SK-N-SH (cell line): ENCODE data around the gene FPR2. TPM values are rescaled to one million over a fixed set of nuclear protein-coding genes. Genes with fewer than 3 reads are reported as not detected.

Experiments
- CTCF ChIA-PET: fragments of 300-600, 350-600 bp; formaldehyde crosslinking; extraction: SDS; loops from one replicate; lab custom pipeline; 2021; lab: Yijun Ruan, JAX
- POLR2A ChIA-PET: fragments of 350-600 bp; sonication (Branson Sonifier 250); formaldehyde crosslinking; extraction: SDS; loops from one replicate; lab custom pipeline; 2020; ENCODE audit warnings: antibody characterized with exemption, inconsistent platforms; lab: Yijun Ruan, JAX
- DNase-seq: peaks from one replicate; pipeline ENCODE4 v3.0.0; 2012
- H2AFZ ChIP-seq: fragments of 200-600 bp; sonication (generic); 2 replicates; pipeline ENCODE4 v1.8.1; 2016; ENCODE audit warnings: antibody characterized with exemption, mild to moderate bottlenecking, low read depth
- H3F3A ChIP-seq: fragments of 200-600 bp; sonication (generic); replicated peaks from 2 replicates; pipeline ENCODE3; 2016; ENCODE audit warnings: antibody characterized with exemption, mild to moderate bottlenecking; ENCODE audit not compliant: insufficient read depth
- H3K27ac ChIP-seq, 2 experiments: fragments of 200-500 bp in 1 of 2; fragments of 200-600 bp in 1 of 2; sonication (Bioruptor generic) in 1 of 2; sonication (generic), shearing (Covaris generic) in 1 of 2; 2 replicates each; pipeline versions ENCODE4 v1.5.1 to v1.6.1; 2014 to 2016; ENCODE audit warnings: low read depth in 2 of 2, inconsistent platforms in 1 of 2, low read length in 1 of 2, mild to moderate bottlenecking in 1 of 2, mixed read lengths in 1 of 2
- H3K27me3 ChIP-seq: fragments of 200-600 bp; sonication (generic), shearing (Covaris generic); 2 replicates; pipeline ENCODE4 v1.6.1; 2016; ENCODE audit warnings: mixed run types; ENCODE audit not compliant: insufficient read depth
- H3K36me3 ChIP-seq, 2 experiments: fragments of 200-500 bp in 1 of 2; fragments of 200-600 bp in 1 of 2; sonication (Bioruptor generic) in 1 of 2; sonication (generic) in 1 of 2; replicated peaks in 1 of 2; 2 replicates each; pipeline versions ENCODE3 to v1.5.1; 2014 to 2016; ENCODE audit warnings: low read length in 1 of 2, mild to moderate bottlenecking in 1 of 2; ENCODE audit not compliant: insufficient read depth in 2 of 2, control insufficient read depth in 1 of 2
- H3K4me1 ChIP-seq, 2 experiments: fragments of 200-500 bp in 1 of 2; fragments of 200-600 bp in 1 of 2; sonication (Bioruptor generic) in 1 of 2; sonication (generic), shearing (Covaris generic) in 1 of 2; 2 replicates each; pipeline versions ENCODE4 v1.5.1 to v1.6.1; 2014 to 2016; ENCODE audit warnings: low read depth in 1 of 2, low read length in 1 of 2, mixed run types in 1 of 2; ENCODE audit not compliant: insufficient read depth in 2 of 2, control insufficient read depth in 1 of 2
- H3K4me2 ChIP-seq: fragments of 200-600 bp; sonication (generic), shearing (Covaris generic); 2 replicates; pipeline ENCODE4 v1.6.1; 2017; ENCODE audit warnings: mixed run types
- H3K4me3 ChIP-seq, 2 experiments: fragments of 200-500 bp in 1 of 2; fragments of 200-600 bp in 1 of 2; sonication (Bioruptor generic) in 1 of 2; sonication (generic), shearing (Covaris generic) in 1 of 2; 2 replicates each; pipeline versions ENCODE4 v1.5.1 to v1.8.1; 2014 to 2016; ENCODE audit warnings: low read depth in 2 of 2, inconsistent platforms in 1 of 2, low read length in 1 of 2, mild to moderate bottlenecking in 1 of 2, mixed read lengths in 1 of 2, moderate library complexity in 1 of 2
- H3K79me2 ChIP-seq: fragments of 200-600 bp; sonication (generic); 2 replicates; pipeline ENCODE4 v1.8.1; 2017; ENCODE audit warnings: mild to moderate bottlenecking; ENCODE audit not compliant: insufficient read depth
- H3K9ac ChIP-seq: fragments of 200-600 bp; sonication (generic); 2 replicates; pipeline ENCODE4 v1.6.1; 2017; ENCODE audit warnings: mixed run types
- H3K9me2 ChIP-seq: fragments of 200-600 bp; sonication (generic); 2 replicates; pipeline ENCODE4 v1.6.1; 2017; ENCODE audit warnings: mixed run types
- H3K9me3 ChIP-seq: fragments of 200-600 bp; sonication (generic); 2 replicates; pipeline ENCODE4 v1.6.1; 2017; ENCODE audit warnings: mixed run types, mild to moderate bottlenecking, moderate library complexity
- H4K20me1 ChIP-seq: fragments of 200-600 bp; sonication (generic); 2 replicates; pipeline ENCODE4 v1.6.1; 2017; ENCODE audit warnings: mild to moderate bottlenecking, mixed run types; ENCODE audit not compliant: insufficient read depth
- CHD2 ChIP-seq: fragments of 150-350 bp; IDR thresholded peaks from 2 replicates; pipeline ENCODE4 v1.6.1; 2018; ENCODE audit warnings: low read length; ENCODE audit not compliant: partially characterized antibody
- CTCF ChIP-seq: fragments of 200-600 bp; sonication (generic); IDR thresholded peaks from 2 replicates; pipeline ENCODE4 v1.6.1; 2017; ENCODE audit warnings: antibody characterized with exemption, mild to moderate bottlenecking, moderate library complexity
- EP300 ChIP-seq, 2 experiments: IDR thresholded peaks; 2 replicates each; pipeline versions ENCODE4 v1.4.0 to v1.6.1; 2012; ENCODE audit warnings: borderline replicate concordance in 1 of 2, low read depth in 1 of 2, low read length in 1 of 2
- FOXM1 ChIP-seq: IDR thresholded peaks from 2 replicates; pipeline ENCODE4 v1.4.0; 2012; ENCODE audit warnings: low read depth, mild to moderate bottlenecking
- GABPA ChIP-seq: IDR thresholded peaks from 2 replicates; pipeline ENCODE4 v1.4.0; 2012; ENCODE audit warnings: low read depth, mild to moderate bottlenecking
- IRF3 ChIP-seq: fragments of 150-350 bp; IDR thresholded peaks from 2 replicates; pipeline ENCODE4 v1.6.1; 2016; ENCODE audit warnings: mild to moderate bottlenecking, low read depth, low read length
- MAX ChIP-seq: IDR thresholded peaks from 2 replicates; pipeline ENCODE4 v1.4.0; 2012; ENCODE audit warnings: low read depth
- NFIC ChIP-seq: IDR thresholded peaks from 2 replicates; pipeline ENCODE4 v1.4.0; 2012; ENCODE audit warnings: borderline replicate concordance
- NRF1 ChIP-seq: IDR thresholded peaks from 2 replicates; pipeline ENCODE4 v1.6.1; 2012; ENCODE audit warnings: low read depth, mild to moderate bottlenecking, low read length
- RAD21 ChIP-seq: IDR thresholded peaks from 2 replicates; pipeline ENCODE4 v1.6.1; 2012; ENCODE audit warnings: mild to moderate bottlenecking, low read length
- RCOR1 ChIP-seq: fragments of 150-350 bp; IDR thresholded peaks from 2 replicates; pipeline ENCODE4 v1.6.1; 2017; ENCODE audit warnings: antibody characterized with exemption, low read length
- REST ChIP-seq: IDR thresholded peaks from 2 replicates; pipeline ENCODE4 v1.6.1; 2012; ENCODE audit warnings: mild to moderate bottlenecking, low read depth, low read length, moderate library complexity
- TAF1 ChIP-seq: IDR thresholded peaks from 2 replicates; pipeline ENCODE4 v1.6.1; 2012; ENCODE audit warnings: low read depth, mild to moderate bottlenecking, low read length, moderate library complexity, borderline replicate concordance
- TEAD4 ChIP-seq: IDR thresholded peaks from 2 replicates; pipeline ENCODE4 v1.4.0; 2012; ENCODE audit warnings: mild to moderate bottlenecking, borderline replicate concordance; ENCODE audit not compliant: insufficient read depth
- USF1 ChIP-seq: IDR thresholded peaks from 2 replicates; pipeline ENCODE4 v1.4.0; 2012; ENCODE audit warnings: low read depth, borderline replicate concordance
- USF2 ChIP-seq: fragments of 150-350 bp; IDR thresholded peaks from 2 replicates; pipeline ENCODE4 v1.6.1; 2017; ENCODE audit warnings: antibody characterized with exemption, low read length, low read depth, borderline replicate concordance
- WGBS: methylation state at CpG from one replicate; pipeline ENCODE4 v1.1.6; 2017; ENCODE audit warnings: low lambda C conversion rate; 5-methylcytosine and 5-hydroxymethylcytosine counted together
- polyA plus RNA-seq, 3 experiments: library from polyadenylated mRNA; depleted of rRNA; stranded (reverse); fragments of >200 nt; gene quantifications; 2 replicates each; pipeline ENCODE4 v1.2.3, GENCODE V29; 2012

The FPR2 gene
- polyA plus RNA-seq, 1 of the 3 experiments (the other 2 are of a cell fraction) = not detected

GRCh38 chr19:51733742-51734522 lies 27.0 kb upstream of the FPR2 start:
- TF ChIP-seq USF2 = no peak
- TF ChIP-seq USF1 = no peak
- no peak for TF ChIP-seq CTCF
- no peak for TF ChIP-seq REST
- TF ChIP-seq TEAD4 = no peak
- TF ChIP-seq MAX = no peak
- TF ChIP-seq NFIC = no peak
- TF ChIP-seq TAF1 = no peak
- no peak for TF ChIP-seq NRF1
- TF ChIP-seq IRF3 = no peak
- TF ChIP-seq GABPA = no peak
- TF ChIP-seq EP300 (IDR thresholded peaks at IDR 0.05; ENCODE audit: borderline replicate concordance in 1 of 2, low read depth in 1 of 2, low read length in 1 of 2) = no peak
- no peak for TF ChIP-seq FOXM1
- no peak for TF ChIP-seq RCOR1
- TF ChIP-seq CHD2 = no peak
- TF ChIP-seq RAD21 = no peak
- ChIA-PET CTCF (interaction anchor here (1.3 kb wide), 1 partner anchor 73 kb away, joined by 3 read pairs; no protein-coding TSS in a partner anchor), POLR2A (no interaction called here)
- Histone ChIP-seq H3K9ac (no peak overlapping the region), H3K36me3 (no peaks in the 10 kb centered on the region), H3K4me3 (no peak overlapping the region), H3K9me2 (no peaks in the 10 kb centered on the region), H2AFZ (no peak overlapping the region), H3K4me2 (no peak overlapping the region), H3K9me3 (no peaks in the 10 kb centered on the region), H3K27ac (no peak overlapping the region), H3K79me2 (no peaks in the 10 kb centered on the region), H3K4me1 (no peaks in the 10 kb centered on the region), H4K20me1 (no peaks in the 10 kb centered on the region), H3K27me3 (peaks cover 55% of the 10 kb centered on the region; the same call in 1 of the 2 replicates), H3F3A (no peaks in the 10 kb centered on the region)
- 4% methylated on average over 7 of the region's 7 CpGs for WGBS
- DNase-seq = no peak
